Ishikawa (cell line): ENCODE results near the gene OR2F1.

Source experiments
- CEBPB ChIP-seq: IDR thresholded peaks from 2 replicates; pipeline ENCODE4 v1.6.1; 2012
- EP300 ChIP-seq: IDR thresholded peaks from 2 replicates; pipeline ENCODE4 v1.6.1; 2012; ENCODE audit warnings: borderline replicate concordance
- RAD21 ChIP-seq: IDR thresholded peaks from 2 replicates; pipeline ENCODE4 v1.6.1; 2012; ENCODE audit warnings: low read depth
- REST ChIP-seq: IDR thresholded peaks from 2 replicates; pipeline ENCODE4 v1.6.1; 2012; ENCODE audit warnings: low read depth, mild to moderate bottlenecking
- TEAD4 ChIP-seq: IDR thresholded peaks from 2 replicates; pipeline ENCODE4 v1.6.1; 2012
- YY1 ChIP-seq: IDR thresholded peaks from 2 replicates; pipeline ENCODE4 v1.6.1; 2012; ENCODE audit warnings: low read depth
- TF ChIP-seq, protein P1 (sequence below): IDR thresholded peaks from 2 replicates; pipeline ENCODE4 v1.6.1; 2012

DNA sequence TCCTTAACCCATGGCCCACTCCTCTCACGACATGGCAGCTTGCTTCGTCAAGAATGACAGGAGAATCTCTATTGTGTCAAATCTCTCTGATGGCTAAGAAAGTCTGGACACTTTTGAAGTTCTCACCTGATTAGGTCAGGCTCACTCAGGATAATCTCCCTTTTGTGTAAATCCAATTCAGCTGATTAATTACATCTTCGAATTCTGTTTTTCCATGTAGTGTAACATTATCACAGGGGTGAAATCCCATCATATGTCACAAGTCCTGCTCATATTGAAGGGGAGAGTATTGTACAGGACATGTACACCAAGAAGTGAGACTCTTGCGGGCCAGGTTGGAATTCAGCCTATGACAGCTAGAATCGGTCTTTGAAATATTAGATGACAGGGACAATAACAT lies 29.3 kb downstream of the OR2F1 start:
- no peak for TF ChIP-seq RAD21
- TF ChIP-seq TEAD4 = no peak
- TF ChIP-seq YY1 = no peak
- no peak for TF ChIP-seq REST
- TF ChIP-seq, protein P1, sequence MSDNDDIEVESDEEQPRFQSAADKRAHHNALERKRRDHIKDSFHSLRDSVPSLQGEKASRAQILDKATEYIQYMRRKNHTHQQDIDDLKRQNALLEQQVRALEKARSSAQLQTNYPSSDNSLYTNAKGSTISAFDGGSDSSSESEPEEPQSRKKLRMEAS = no peak
- TF ChIP-seq CEBPB = no peak
- TF ChIP-seq EP300 = no peak
